Measurements from ENCODE around the gene MGAT5. TPM values are rescaled to one million over a fixed set of nuclear protein-coding genes. Genes with fewer than 3 reads are reported as not detected.

Gene MGAT5
- total and polyA plus RNA-seq, 7 experiments from 2014 or later, result 5.3 to 48.0 (median 40.0) TPM

GRCh38 chr2:134370655-134371445 lies 117.0 kb downstream of the MGAT5 start:
- DNase-seq (no peak), ATAC-seq (no peak)
- CTCF ChIA-PET, result no interaction called here
- no peaks in the 10 kb centered on the region for H3K27me3 ChIP-seq (ENCODE audit: control insufficient read depth in 2 of 2, insufficient read depth in 2 of 2, low read length in 2 of 2)
- H3K4me1 Mint-ChIP-seq, result peaks cover 20 to 35% (median 32%) of the 10 kb centered on the region in 7 donors
- no peaks in the 10 kb centered on the region for H3K27me3 Mint-ChIP-seq
- POLR2A ChIA-PET, result no interaction called here
- H3K9me3 ChIP-seq (ENCODE audit: control insufficient read depth in 2 of 3, low read length in 3 of 3), result no peaks in the 10 kb centered on the region
- H3K27ac ChIP-seq (ENCODE audit: low read depth, low read length), result no peak overlapping the region
- no peak overlapping the region for H3K4me3 Mint-ChIP-seq
- H3K4me3 ChIP-seq (ENCODE audit: low read length), result no peak overlapping the region
- peak overlapping the region in 1 of 9 donors; percentile 0 for H3K27ac Mint-ChIP-seq
- no peaks in the 10 kb centered on the region for H3K9me3 Mint-ChIP-seq
- peaks cover 0 to 21% of the 10 kb centered on the region in 2 donors for H3K4me1 ChIP-seq (ENCODE audit: control insufficient read depth in 2 of 2, insufficient read depth in 2 of 2, low read length in 2 of 2)
- intact Hi-C loops (cut with micrococcal nuclease), result no loop called here
- peaks cover 0 to 14% (median 0%) of the 10 kb centered on the region in 3 experiments for H3K36me3 ChIP-seq (ENCODE audit: control insufficient read depth in 2 of 3, insufficient read depth in 3 of 3, low read length in 3 of 3)
- H3K36me3 Mint-ChIP-seq, result peaks cover 4 to 54% (median 8%) of the 10 kb centered on the region in 5 donors

GRCh38 chr2:134372141-134372540 lies 118.3 kb downstream of the MGAT5 start:
- no peak for ATAC-seq
- POLR2A ChIA-PET, result no interaction called here
- H3K27ac Mint-ChIP-seq, result no peak overlapping the region

GRCh38 chr2:134372611-134373131 lies 118.8 kb downstream of the MGAT5 start:
- no peak for ATAC-seq

More at GRCh38 chr2:134372141-134372540, 118.3 kb downstream of the MGAT5 start:
- intact Hi-C loops (cut with micrococcal nuclease), result no loop called here
- no peak for DNase-seq
- Histone ChIP-seq H3K4me1 (ENCODE audit: control insufficient read depth in 2 of 2, insufficient read depth in 2 of 2, low read length in 2 of 2) (peaks cover 0 to 13% of the 10 kb centered on the region in 2 donors), H3K27me3 (ENCODE audit: control insufficient read depth in 2 of 2, insufficient read depth in 2 of 2, low read length in 2 of 2) (no peaks in the 10 kb centered on the region), H3K36me3 (ENCODE audit: control insufficient read depth in 2 of 3, insufficient read depth in 3 of 3, low read length in 3 of 3) (peaks cover 0 to 18% (median 0%) of the 10 kb centered on the region in 3 experiments), H3K9me3 (ENCODE audit: control insufficient read depth in 2 of 3, low read length in 3 of 3) (no peaks in the 10 kb centered on the region), H3K27ac (ENCODE audit: low read depth, low read length) (no peak overlapping the region), H3K4me3 (ENCODE audit: low read length) (no peak overlapping the region)
- Mint-ChIP-seq H3K4me3 (no peak overlapping the region), H3K4me1 (peaks cover 17 to 22% (median 20%) of the 10 kb centered on the region in 7 donors), H3K9me3 (no peaks in the 10 kb centered on the region), H3K27me3 (no peaks in the 10 kb centered on the region), H3K36me3 (peaks cover 4 to 56% (median 11%) of the 10 kb centered on the region in 5 donors)
- CTCF ChIA-PET, result no interaction called here

GRCh38 chr2:134375935-134376334 lies 122.1 kb downstream of the MGAT5 start:
- no peak for ATAC-seq
- no peak overlapping the region for H3K4me3 Mint-ChIP-seq
- H3K9me3 ChIP-seq (ENCODE audit: control insufficient read depth in 2 of 3, low read length in 3 of 3), result no peaks in the 10 kb centered on the region
- H3K4me1 ChIP-seq (ENCODE audit: control insufficient read depth in 2 of 2, insufficient read depth in 2 of 2, low read length in 2 of 2), result no peaks in the 10 kb centered on the region
- no peaks in the 10 kb centered on the region for H3K9me3 Mint-ChIP-seq
- H3K27me3 ChIP-seq (ENCODE audit: control insufficient read depth in 2 of 2, insufficient read depth in 2 of 2, low read length in 2 of 2), result no peaks in the 10 kb centered on the region
- peak overlapping the region in 1 of 9 donors; percentile 7 for H3K27ac Mint-ChIP-seq
- intact Hi-C loops (cut with micrococcal nuclease), result no loop called here
- ChIA-PET CTCF (interaction anchor here (0.5 kb wide), 1 partner anchor 153 kb away, joined by 3 read pairs; no protein-coding TSS in a partner anchor), POLR2A (no interaction called here)
- H3K4me3 ChIP-seq (ENCODE audit: low read length), result no peak overlapping the region
- peaks cover 7 to 67% (median 21%) of the 10 kb centered on the region in 5 donors for H3K36me3 Mint-ChIP-seq
- H3K27ac ChIP-seq (ENCODE audit: low read depth, low read length), result no peak overlapping the region
- H3K27me3 Mint-ChIP-seq, result no peaks in the 10 kb centered on the region
- DNase-seq, result no peak
- peaks cover 0 to 16% (median 0%) of the 10 kb centered on the region in 3 experiments for H3K36me3 ChIP-seq (ENCODE audit: control insufficient read depth in 2 of 3, insufficient read depth in 3 of 3, low read length in 3 of 3)
- peaks cover 0 to 6% (median 3%) of the 10 kb centered on the region in 7 donors for H3K4me1 Mint-ChIP-seq

More at GRCh38 chr2:134372611-134373131, 118.8 kb downstream of the MGAT5 start:
- no peaks in the 10 kb centered on the region for H3K27me3 ChIP-seq (ENCODE audit: control insufficient read depth in 2 of 2, insufficient read depth in 2 of 2, low read length in 2 of 2)
- peak overlapping the region in 2 of 9 donors; percentile 25 to 70 for H3K27ac Mint-ChIP-seq
- H3K9me3 ChIP-seq (ENCODE audit: control insufficient read depth in 2 of 3, low read length in 3 of 3), result no peaks in the 10 kb centered on the region
- H3K36me3 Mint-ChIP-seq, result peaks cover 7 to 61% (median 11%) of the 10 kb centered on the region in 5 donors
- CTCF ChIA-PET, result interaction anchor here (1.3 kb wide), 1 partner anchor 254 kb away, joined by 3 read pairs; no protein-coding TSS in a partner anchor
- POLR2A ChIA-PET, result no interaction called here
- no peak overlapping the region for H3K4me3 Mint-ChIP-seq
- no peaks in the 10 kb centered on the region for H3K27me3 Mint-ChIP-seq
- H3K4me1 ChIP-seq (ENCODE audit: control insufficient read depth in 2 of 2, insufficient read depth in 2 of 2, low read length in 2 of 2), result peaks cover 0 to 8% of the 10 kb centered on the region in 2 donors
- H3K27ac ChIP-seq (ENCODE audit: low read depth, low read length), result no peak overlapping the region
- no peak overlapping the region for H3K4me3 ChIP-seq (ENCODE audit: low read length)
- H3K4me1 Mint-ChIP-seq, result peaks cover 14 to 17% (median 15%) of the 10 kb centered on the region in 7 donors
- no peaks in the 10 kb centered on the region for H3K9me3 Mint-ChIP-seq
- intact Hi-C loops (cut with micrococcal nuclease), result no loop called here
- peaks cover 0 to 18% (median 0%) of the 10 kb centered on the region in 3 experiments for H3K36me3 ChIP-seq (ENCODE audit: control insufficient read depth in 2 of 3, insufficient read depth in 3 of 3, low read length in 3 of 3)
- DNase-seq, result no peak

- Histone ChIP-seq H3K27me3 (ENCODE audit: control insufficient read depth in 2 of 2, insufficient read depth in 2 of 2, low read length in 2 of 2) (no peaks in the 10 kb centered on the region), H3K9me3 (ENCODE audit: control insufficient read depth in 2 of 3, low read length in 3 of 3) (no peaks in the 10 kb centered on the region), H3K4me1 (ENCODE audit: control insufficient read depth in 2 of 2, insufficient read depth in 2 of 2, low read length in 2 of 2) (no peaks in the 10 kb centered on the region), H3K36me3 (ENCODE audit: control insufficient read depth in 2 of 3, insufficient read depth in 3 of 3, low read length in 3 of 3) (peaks cover 0 to 13% (median 0%) of the 10 kb centered on the region in 3 experiments), H3K27ac (ENCODE audit: low read depth, low read length) (no peak overlapping the region), H3K4me3 (ENCODE audit: low read length) (no peak overlapping the region)
- DNase-seq (no peak), ATAC-seq (peak; percentile 14)
- ChIA-PET POLR2A (no interaction called here), CTCF (no interaction called here)
- Mint-ChIP-seq H3K36me3 (peaks cover 9 to 68% (median 26%) of the 10 kb centered on the region in 5 donors), H3K27me3 (no peaks in the 10 kb centered on the region), H3K4me3 (no peak overlapping the region), H3K9me3 (no peaks in the 10 kb centered on the region), H3K27ac (no peak overlapping the region), H3K4me1 (peaks cover 0 to 7% (median 3%) of the 10 kb centered on the region in 7 donors)
- intact Hi-C loops (cut with micrococcal nuclease), result no loop called here
Observed at GRCh38 chr2:134377730-134378129, 123.9 kb downstream of the MGAT5 start.

- H3K9me3 Mint-ChIP-seq, result no peaks in the 10 kb centered on the region
- ChIA-PET POLR2A (interaction anchor here (0.6 to 0.7 kb wide), 2 partner anchors 301 to 1655 kb away, joined by 3 read pairs; no protein-coding TSS in a partner anchor), CTCF (no interaction called here)
- intact Hi-C loops (cut with micrococcal nuclease), result no loop called here
- no peak overlapping the region for H3K4me3 ChIP-seq (ENCODE audit: low read length)
- DNase-seq (no peak), ATAC-seq (no peak)
- H3K27ac Mint-ChIP-seq, result peak overlapping the region in 1 of 9 donors; percentile 10
- no peaks in the 10 kb centered on the region for H3K9me3 ChIP-seq (ENCODE audit: control insufficient read depth in 2 of 3, low read length in 3 of 3)
- peaks cover 0 to 9% (median under 1%) of the 10 kb centered on the region in 7 donors for H3K4me1 Mint-ChIP-seq
- H3K4me1 ChIP-seq (ENCODE audit: control insufficient read depth in 2 of 2, insufficient read depth in 2 of 2, low read length in 2 of 2), result no peaks in the 10 kb centered on the region
- H3K27me3 ChIP-seq (ENCODE audit: control insufficient read depth in 2 of 2, insufficient read depth in 2 of 2, low read length in 2 of 2), result no peaks in the 10 kb centered on the region
- no peak overlapping the region for H3K4me3 Mint-ChIP-seq
- H3K36me3 ChIP-seq (ENCODE audit: control insufficient read depth in 2 of 3, insufficient read depth in 3 of 3, low read length in 3 of 3), result peaks cover 0 to 5% (median 0%) of the 10 kb centered on the region in 3 experiments
- no peaks in the 10 kb centered on the region for H3K27me3 Mint-ChIP-seq
- H3K36me3 Mint-ChIP-seq, result peaks cover 11 to 60% (median 35%) of the 10 kb centered on the region in 5 donors
- no peak overlapping the region for H3K27ac ChIP-seq (ENCODE audit: low read depth, low read length)
Observed at GRCh38 chr2:134379293-134379692, 125.4 kb downstream of the MGAT5 start.

All from naive thymus-derived CD4-positive, alpha-beta T cell (primary cell).